Mesenchymal stem cell (in vitro differentiated cells and primary cell): ENCODE measurements around the gene PTPRN2.

ENCODE experiments used
- DNase-seq: peaks from one replicate; pipeline ENCODE4 v3.0.0-alpha.2; 2013
- H2AFZ ChIP-seq: one replicate; pipeline ENCODE4 v1.6.1; 2013; ENCODE audit warnings: low read depth, mild to moderate bottlenecking, control low read depth, inconsistent platforms, low read length, moderate library complexity
- H2AK5ac ChIP-seq: 2 replicates; pipeline ENCODE4 v1.6.1; 2013; ENCODE audit warnings: low read length, moderate library complexity, mild to moderate bottlenecking, inconsistent platforms; ENCODE audit not compliant: severe bottlenecking
- H2BK120ac ChIP-seq: one replicate; pipeline ENCODE4 v1.6.1; 2013; ENCODE audit warnings: low read depth, mild to moderate bottlenecking, inconsistent platforms, low read length, moderate library complexity
- H2BK12ac ChIP-seq, 2 experiments: one replicate each; pipeline ENCODE4 v1.6.1; 2013; ENCODE audit warnings: inconsistent platforms in 2 of 2, low read length in 2 of 2, mild to moderate bottlenecking in 2 of 2, moderate library complexity in 2 of 2, control low read depth in 1 of 2
- H2BK15ac ChIP-seq: one replicate; pipeline ENCODE4 v1.6.1; 2013; ENCODE audit warnings: mild to moderate bottlenecking, low read depth, inconsistent platforms; ENCODE audit not compliant: poor library complexity, severe bottlenecking
- H2BK5ac ChIP-seq: 2 replicates; pipeline ENCODE4 v1.6.1; 2013; ENCODE audit warnings: low read depth, mild to moderate bottlenecking, low read length, control low read depth, inconsistent platforms; ENCODE audit not compliant: poor library complexity, severe bottlenecking
- H3K14ac ChIP-seq, 2 experiments: one replicate each; pipeline ENCODE4 v1.6.1; 2013; ENCODE audit warnings: inconsistent platforms in 2 of 2, low read length in 2 of 2, control low read depth in 1 of 2, mild to moderate bottlenecking in 1 of 2, moderate library complexity in 1 of 2
- H3K18ac ChIP-seq, 2 experiments: one replicate each; pipeline ENCODE4 v1.6.1; 2013; ENCODE audit warnings: inconsistent platforms in 2 of 2, low read length in 2 of 2, control low read depth in 1 of 2, low read depth in 1 of 2, mild to moderate bottlenecking in 1 of 2
- H3K23ac ChIP-seq, 2 experiments: one replicate each; pipeline ENCODE4 v1.6.1; 2013; ENCODE audit warnings: inconsistent platforms in 2 of 2, low read length in 2 of 2, mild to moderate bottlenecking in 2 of 2, moderate library complexity in 2 of 2, control low read depth in 1 of 2
- H3K27ac ChIP-seq: 2 replicates; pipeline ENCODE4 v1.5.1; 2013; ENCODE audit warnings: mild to moderate bottlenecking, moderate library complexity, low read length, control low read depth, inconsistent platforms; ENCODE audit not compliant: poor library complexity, severe bottlenecking
- H3K27me3 ChIP-seq, 2 experiments: 2 replicates each; pipeline versions ENCODE4 v1.6.1 to v1.7.0; 2013; ENCODE audit warnings: low read length in 2 of 2, mild to moderate bottlenecking in 2 of 2, moderate library complexity in 2 of 2, control low read depth in 1 of 2, inconsistent platforms in 1 of 2; ENCODE audit not compliant: control insufficient read depth in 1 of 2, insufficient read depth in 1 of 2
- H3K36me3 ChIP-seq, 2 experiments: 2 replicates each; pipeline versions ENCODE4 v1.6.1 to v1.7.0; 2013; ENCODE audit warnings: low read length in 2 of 2, control low read depth in 1 of 2, inconsistent platforms in 1 of 2, low read depth in 1 of 2, mild to moderate bottlenecking in 1 of 2; ENCODE audit not compliant: insufficient read depth in 2 of 2, control insufficient read depth in 1 of 2
- H3K4ac ChIP-seq, 2 experiments: one replicate each; pipeline ENCODE4 v1.6.1; 2013; ENCODE audit warnings: inconsistent platforms in 2 of 2, low read length in 2 of 2, mild to moderate bottlenecking in 2 of 2, moderate library complexity in 2 of 2, control low read depth in 1 of 2, low read depth in 1 of 2
- H3K4me1 ChIP-seq: 2 replicates; pipeline ENCODE4 v1.6.1; 2013; ENCODE audit warnings: low read depth, low read length, control low read depth; ENCODE audit not compliant: control insufficient read depth, insufficient read depth
- H3K4me2 ChIP-seq: 2 replicates; pipeline ENCODE4 v1.6.1; 2013; ENCODE audit warnings: low read length, mild to moderate bottlenecking, inconsistent platforms; ENCODE audit not compliant: poor library complexity, severe bottlenecking
- H3K4me3 ChIP-seq, 2 experiments: 2 replicates each; pipeline versions ENCODE4 v1.5.1 to v1.7.0; 2013; ENCODE audit warnings: low read length in 2 of 2, mild to moderate bottlenecking in 2 of 2, control low read depth in 1 of 2, low read depth in 1 of 2; ENCODE audit not compliant: insufficient read depth in 1 of 2
- H3K79me1 ChIP-seq: replicated peaks from 2 replicates; pipeline ENCODE4 v1.6.1; 2013; ENCODE audit warnings: mild to moderate bottlenecking, control low read depth, low read length, inconsistent platforms; ENCODE audit not compliant: poor library complexity, severe bottlenecking
- H3K9ac ChIP-seq: 2 replicates; pipeline ENCODE4 v1.7.0; 2013; ENCODE audit warnings: mild to moderate bottlenecking, low read length, moderate library complexity
- H3K9me3 ChIP-seq: 2 replicates; pipeline ENCODE4 v1.7.0; 2013; ENCODE audit warnings: mild to moderate bottlenecking, low read length; ENCODE audit not compliant: control insufficient read depth
- H4K8ac ChIP-seq: one replicate; pipeline ENCODE4 v1.6.1; 2013; ENCODE audit warnings: inconsistent platforms, mild to moderate bottlenecking, low read length, moderate library complexity
- H4K91ac ChIP-seq: one replicate; pipeline ENCODE4 v1.6.1; 2013; ENCODE audit warnings: mild to moderate bottlenecking, low read length, inconsistent platforms
- WGBS: methylation state at CpG from one replicate; pipeline ENCODE4 v1.1.7; 2013; ENCODE audit warnings: mixed read lengths; 5-methylcytosine and 5-hydroxymethylcytosine counted together

The PTPRN2 gene

DNA sequence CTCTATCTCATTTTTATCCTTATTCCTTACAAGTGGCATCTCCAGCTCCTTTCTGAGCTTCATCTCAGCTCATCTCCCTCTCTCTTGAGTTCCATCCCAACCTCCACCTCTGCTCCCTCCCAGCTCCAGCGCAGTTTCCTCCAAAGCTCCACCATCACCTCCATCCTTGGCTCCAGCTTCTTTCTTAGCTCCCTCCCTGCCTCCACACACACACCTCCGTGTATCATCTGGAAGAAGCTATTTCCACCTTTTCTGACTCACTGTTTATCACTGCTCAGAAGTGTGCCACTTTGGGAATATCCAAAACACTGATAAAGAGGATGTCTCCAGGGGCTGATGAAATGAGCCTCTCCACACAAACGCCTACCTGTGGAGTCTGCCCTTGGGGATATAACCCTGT lies 481.4 kb downstream of the PTPRN2 start:
- H2AK5ac ChIP-seq, result no peak overlapping the region
- no peaks in the 10 kb centered on the region for H3K4me1 ChIP-seq
- no peak overlapping the region for H3K18ac ChIP-seq
- H3K23ac ChIP-seq, result no peak overlapping the region
- H3K4me3 ChIP-seq, result no peak overlapping the region
- H3K36me3 ChIP-seq, result no peaks in the 10 kb centered on the region
- H3K79me1 ChIP-seq, result no peaks in the 10 kb centered on the region
- H3K4me2 ChIP-seq, result no peak overlapping the region
- H2BK120ac ChIP-seq, result no peak overlapping the region
- H3K27me3 ChIP-seq, result no peaks in the 10 kb centered on the region
- no peak overlapping the region for H3K9ac ChIP-seq
- no peak for DNase-seq
- H3K9me3 ChIP-seq, result peaks cover 20% of the 10 kb centered on the region
- H3K14ac ChIP-seq, result no peak overlapping the region
- H3K27ac ChIP-seq, result no peak overlapping the region
- no peak overlapping the region for H2BK12ac ChIP-seq
- no peak overlapping the region for H4K91ac ChIP-seq
- no peak overlapping the region for H2BK15ac ChIP-seq
- no peak overlapping the region for H3K4ac ChIP-seq
- 50% methylated on average over 3 of the region's 3 CpGs for WGBS
- no peak overlapping the region for H2BK5ac ChIP-seq
- H2AFZ ChIP-seq, result no peak overlapping the region
- no peak overlapping the region for H4K8ac ChIP-seq

GRCh38 chr7:158103378-158103777 lies 484.2 kb downstream of the PTPRN2 start:
- Histone ChIP-seq H3K9ac (no peak overlapping the region), H2BK5ac (no peak overlapping the region), H3K18ac (no peak overlapping the region), H3K14ac (no peak overlapping the region), H3K27ac (no peak overlapping the region), H2BK15ac (no peak overlapping the region), H3K9me3 (peaks cover 17% of the 10 kb centered on the region), H2AK5ac (no peak overlapping the region), H3K27me3 (no peaks in the 10 kb centered on the region), H3K23ac (no peak overlapping the region), H2BK120ac (no peak overlapping the region), H3K4me2 (no peak overlapping the region), H3K79me1 (no peaks in the 10 kb centered on the region), H3K4ac (no peak overlapping the region), H3K4me1 (no peaks in the 10 kb centered on the region), H2BK12ac (no peak overlapping the region), H4K8ac (no peak overlapping the region), H4K91ac (no peak overlapping the region), H2AFZ (no peak overlapping the region), H3K36me3 (no peaks in the 10 kb centered on the region), H3K4me3 (no peak overlapping the region)
- 79% methylated on average over 7 of the region's 7 CpGs for WGBS
- no peak for DNase-seq

- Histone ChIP-seq H4K8ac (no peak overlapping the region), H4K91ac (peak overlapping the region; percentile 11), H2AK5ac (no peak overlapping the region), H3K4ac (no peak overlapping the region), H3K4me1 (no peaks in the 10 kb centered on the region), H3K9me3 (peaks cover 17% of the 10 kb centered on the region), H3K14ac (no peak overlapping the region), H3K4me3 (no peak overlapping the region), H3K27ac (no peak overlapping the region), H2BK12ac (no peak overlapping the region), H3K27me3 (no peaks in the 10 kb centered on the region), H3K79me1 (no peaks in the 10 kb centered on the region), H2BK120ac (no peak overlapping the region), H2BK5ac (no peak overlapping the region), H3K18ac (no peak overlapping the region), H3K9ac (no peak overlapping the region), H3K36me3 (no peaks in the 10 kb centered on the region), H3K4me2 (no peak overlapping the region), H3K23ac (no peak overlapping the region), H2AFZ (no peak overlapping the region), H2BK15ac (no peak overlapping the region)
- 82% methylated on average over 9 of the region's 9 CpGs for WGBS
- no peak for DNase-seq
These were observed 484.7 kb downstream of the PTPRN2 start for GRCh38 chr7:158102897-158103296.

DNA sequence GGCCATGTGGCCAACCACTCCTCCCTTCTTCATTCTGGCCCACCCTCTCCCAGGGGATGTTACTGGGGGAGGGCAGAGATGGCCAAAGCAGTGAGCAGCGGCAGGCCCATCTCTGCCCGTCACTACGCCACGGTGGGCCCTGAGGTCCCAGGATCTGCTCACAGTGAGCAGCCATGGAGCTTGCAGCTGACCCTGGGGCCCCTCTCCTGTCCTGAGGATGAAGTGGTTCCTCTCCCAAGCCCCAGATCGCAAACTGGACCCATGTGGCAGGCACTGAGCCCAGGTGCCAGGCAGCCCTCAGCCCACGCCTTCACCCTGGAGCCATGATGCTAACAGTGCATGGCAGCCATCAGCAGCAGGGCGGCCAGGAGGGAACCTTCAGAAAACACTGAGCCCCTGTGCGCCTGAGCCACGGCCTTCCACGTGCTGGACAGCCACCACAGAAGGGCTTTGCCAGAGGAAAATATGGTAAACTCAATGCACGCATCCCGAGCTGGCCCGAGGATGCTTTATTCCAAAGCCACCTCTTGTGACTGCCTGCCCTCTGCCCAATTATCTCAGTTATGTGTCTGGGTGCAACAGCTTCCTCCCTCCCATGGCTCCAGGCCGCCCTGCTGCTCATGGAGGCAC lies 485.7 kb downstream of the PTPRN2 start:
- Histone ChIP-seq H3K79me1 (no peaks in the 10 kb centered on the region), H3K4me3 (no peak overlapping the region), H4K8ac (no peak overlapping the region), H3K4me1 (no peaks in the 10 kb centered on the region), H3K4ac (no peak overlapping the region), H3K23ac (no peak overlapping the region), H3K4me2 (no peak overlapping the region), H3K36me3 (no peaks in the 10 kb centered on the region), H2AK5ac (no peak overlapping the region), H3K14ac (no peak overlapping the region), H3K27ac (no peak overlapping the region), H3K27me3 (no peaks in the 10 kb centered on the region), H3K18ac (no peak overlapping the region), H2BK15ac (no peak overlapping the region), H2AFZ (no peak overlapping the region), H4K91ac (no peak overlapping the region), H3K9ac (no peak overlapping the region), H2BK120ac (no peak overlapping the region), H2BK12ac (no peak overlapping the region), H3K9me3 (peaks cover 16% of the 10 kb centered on the region), H2BK5ac (no peak overlapping the region)
- no peak for DNase-seq
- WGBS, result 68% methylated on average over 14 of the region's 14 CpGs
